GM23248 (cell line): ENCODE results near the gene TJP2.

Experiments used
- EZH2 ChIP-seq: fragments of 200-600 bp; sonication (generic); IDR thresholded peaks from 2 replicates; pipeline ENCODE4 v1.6.1; 2018; ENCODE audit warnings: antibody characterized with exemption, mild to moderate bottlenecking; ENCODE audit not compliant: insufficient read depth, poor library complexity, severe bottlenecking
- EZH2phosphoT487 ChIP-seq: fragments of 200-600 bp; sonication (generic); IDR thresholded peaks from 2 replicates; pipeline ENCODE4 v1.6.1; 2018; ENCODE audit warnings: antibody characterized with exemption, moderate library complexity, mild to moderate bottlenecking, low read depth; ENCODE audit not compliant: insufficient read depth

- TF ChIP-seq EZH2 (no peak), EZH2phosphoT487 (no peak)
Observed at GRCh38 chr9:69193685-69194032, 19.6 kb downstream of the TJP2 start.
